Effector memory CD4-positive, alpha-beta T cell (primary cell): ENCODE measurements around the gene CHRNA4.
"Not testable (repeated sequence)": the region's sequence is repeated elsewhere in the genome, so short reads cannot be mapped to it uniquely, and the experiment has no call there.

Experiments used
- DNase-seq, 3 donors: peaks; one replicate each; pipeline ENCODE4 v3.0.0-alpha.2; 2020
- H3K27ac ChIP-seq: 2 replicates; pipeline ENCODE4 v1.7.0; 2013; ENCODE audit warnings: mild to moderate bottlenecking, low read length, moderate library complexity; ENCODE audit not compliant: insufficient read depth, poor library complexity, severe bottlenecking
- H3K27me3 ChIP-seq: replicated peaks from 2 replicates; pipeline ENCODE4 v1.7.0; 2013; ENCODE audit warnings: mild to moderate bottlenecking, low read length; ENCODE audit not compliant: insufficient read depth, control insufficient read depth, poor library complexity, severe bottlenecking
- H3K36me3 ChIP-seq: 2 replicates; pipeline ENCODE4 v1.7.0; 2013; ENCODE audit warnings: mild to moderate bottlenecking, low read length, moderate library complexity; ENCODE audit not compliant: control insufficient read depth, insufficient read depth
- H3K4me1 ChIP-seq: 2 replicates; pipeline ENCODE4 v1.7.0; 2013; ENCODE audit warnings: low read length, mild to moderate bottlenecking; ENCODE audit not compliant: control insufficient read depth, insufficient read depth, poor library complexity, severe bottlenecking
- H3K4me3 ChIP-seq: 2 replicates; pipeline ENCODE4 v1.7.0; 2013; ENCODE audit warnings: low read length, low read depth, mild to moderate bottlenecking; ENCODE audit not compliant: insufficient read depth, poor library complexity, severe bottlenecking
- H3K9me3 ChIP-seq: 2 replicates; pipeline ENCODE4 v1.7.0; 2013; ENCODE audit warnings: mild to moderate bottlenecking, low read length, moderate library complexity; ENCODE audit not compliant: control insufficient read depth

Gene CHRNA4

GRCh38 chr20:63342561-63343459, 18.3 kb downstream of the CHRNA4 start:
- Histone ChIP-seq H3K4me3 (no peak overlapping the region), H3K27me3 (no peaks in the 10 kb centered on the region), H3K36me3 (no peaks in the 10 kb centered on the region), H3K4me1 (no peaks in the 10 kb centered on the region), H3K9me3 (no peaks in the 10 kb centered on the region), H3K27ac (no peak overlapping the region)
- DNase-seq = no peak

GRCh38 chr20:63340158-63340688, 20.9 kb downstream of the CHRNA4 start:
- H3K9me3 ChIP-seq, H3K27me3 ChIP-seq, H3K36me3 ChIP-seq, H3K4me3 ChIP-seq, H3K27ac ChIP-seq, H3K4me1 ChIP-seq, DNase-seq: not testable (repeated sequence)

- not testable (repeated sequence) for H3K4me1 ChIP-seq, H3K27ac ChIP-seq, H3K4me3 ChIP-seq, H3K27me3 ChIP-seq, DNase-seq, H3K36me3 ChIP-seq, H3K9me3 ChIP-seq
These were observed 21.7 kb downstream of the CHRNA4 start for GRCh38 chr20:63339154-63340094.

- H3K27me3 ChIP-seq = peaks cover 7% of the 10 kb centered on the region
- H3K36me3 ChIP-seq = no peaks in the 10 kb centered on the region
- H3K9me3 ChIP-seq = no peaks in the 10 kb centered on the region
- H3K27ac ChIP-seq = no peak overlapping the region
- no peak for DNase-seq
- no peaks in the 10 kb centered on the region for H3K4me1 ChIP-seq
- H3K4me3 ChIP-seq = no peak overlapping the region
These were observed 23.2 kb downstream of the CHRNA4 start for GRCh38 chr20:63337786-63338420.

GRCh38 chr20:63336232-63336752, 24.9 kb downstream of the CHRNA4 start:
- H3K4me1 ChIP-seq = no peaks in the 10 kb centered on the region
- H3K27ac ChIP-seq = no peak overlapping the region
- H3K36me3 ChIP-seq = no peaks in the 10 kb centered on the region
- H3K27me3 ChIP-seq = peaks cover 7% of the 10 kb centered on the region
- no peaks in the 10 kb centered on the region for H3K9me3 ChIP-seq
- no peak overlapping the region for H3K4me3 ChIP-seq
- no peak for DNase-seq

- Histone ChIP-seq H3K27me3 (peaks cover 7% of the 10 kb centered on the region), H3K27ac (no peak overlapping the region), H3K4me1 (no peaks in the 10 kb centered on the region), H3K36me3 (no peaks in the 10 kb centered on the region), H3K4me3 (no peak overlapping the region), H3K9me3 (no peaks in the 10 kb centered on the region)
- DNase-seq = no peak
These were observed 25.4 kb downstream of the CHRNA4 start for GRCh38 chr20:63335711-63336110.

GRCh38 chr20:63335060-63335459, 26.1 kb downstream of the CHRNA4 start:
- not testable (repeated sequence) for H3K27ac ChIP-seq, H3K27me3 ChIP-seq

GRCh38 chr20:63334356-63334755, 26.8 kb downstream of the CHRNA4 start:
- no peak overlapping the region for H3K27ac ChIP-seq
- H3K9me3 ChIP-seq = no peaks in the 10 kb centered on the region
- peaks cover 7% of the 10 kb centered on the region for H3K27me3 ChIP-seq
- no peaks in the 10 kb centered on the region for H3K4me1 ChIP-seq
- no peak for DNase-seq
- H3K36me3 ChIP-seq = no peaks in the 10 kb centered on the region
- H3K4me3 ChIP-seq = no peak overlapping the region

More at GRCh38 chr20:63335060-63335459, 26.1 kb downstream of the CHRNA4 start:
- H3K36me3 ChIP-seq, H3K4me3 ChIP-seq, H3K4me1 ChIP-seq, H3K9me3 ChIP-seq, DNase-seq: not testable (repeated sequence)

- Histone ChIP-seq H3K4me3 (no peak overlapping the region), H3K9me3 (no peaks in the 10 kb centered on the region), H3K36me3 (no peaks in the 10 kb centered on the region), H3K27me3 (peaks cover 7% of the 10 kb centered on the region), H3K27ac (no peak overlapping the region), H3K4me1 (no peaks in the 10 kb centered on the region)
- DNase-seq = no peak
These were observed 27.8 kb downstream of the CHRNA4 start for GRCh38 chr20:63333241-63333836.
